Subcutaneous abdominal adipose tissue (tissue), 5 donors: ENCODE data around the gene MYNN.

Experiments used
- H3K27ac ChIP-seq: one replicate; pipeline ENCODE4 v1.7.0; 2013; ENCODE audit warnings: low read depth, mild to moderate bottlenecking, inconsistent platforms, low read length, moderate library complexity
- H3K27me3 ChIP-seq, 5 donors: one replicate each; pipeline ENCODE4 v1.7.0; 2013; ENCODE audit warnings: low read length in 5 of 5, inconsistent platforms in 1 of 5; ENCODE audit not compliant: control insufficient read depth in 5 of 5, insufficient read depth in 4 of 5
- H3K36me3 ChIP-seq, 5 donors: one replicate each; pipeline ENCODE4 v1.7.0; 2013; ENCODE audit warnings: low read length in 5 of 5; ENCODE audit not compliant: control insufficient read depth in 5 of 5, insufficient read depth in 5 of 5
- H3K4me1 ChIP-seq, 5 donors: one replicate each; pipeline ENCODE4 v1.7.0; 2013; ENCODE audit warnings: low read length in 5 of 5, mild to moderate bottlenecking in 3 of 5, moderate library complexity in 1 of 5; ENCODE audit not compliant: control insufficient read depth in 5 of 5, insufficient read depth in 5 of 5
- H3K4me3 ChIP-seq, 5 donors: one replicate each; pipeline ENCODE4 v1.7.0; 2013; ENCODE audit warnings: low read length in 5 of 5, low read depth in 1 of 5
- H3K9ac ChIP-seq, 5 donors: one replicate each; pipeline ENCODE4 v1.7.0; 2013; ENCODE audit warnings: low read length in 5 of 5, mild to moderate bottlenecking in 4 of 5, moderate library complexity in 3 of 5
- H3K9me3 ChIP-seq, 5 donors: one replicate each; pipeline ENCODE4 v1.7.0; 2013; ENCODE audit warnings: low read length in 5 of 5; ENCODE audit not compliant: control insufficient read depth in 5 of 5
- donor health status: healthy.
- donor health status: healthy.
- donor health status: healthy.
- donor health status: healthy.
- donor health status: healthy.

Gene MYNN

GRCh38 chr3:169822983-169823382 is 49.8 kb downstream of the MYNN start:
- Histone ChIP-seq H3K36me3 (no peaks in the 10 kb centered on the region), H3K4me3 (no peak overlapping the region), H3K9ac (no peak overlapping the region), H3K4me1 (no peaks in the 10 kb centered on the region), H3K27me3 (no peaks in the 10 kb centered on the region), H3K9me3 (no peaks in the 10 kb centered on the region), H3K27ac (no peak overlapping the region)

GRCh38 chr3:169825316-169825715 is 52.1 kb downstream of the MYNN start:
- Histone ChIP-seq H3K4me1 (peaks cover 0 to 14% (median 3%) of the 10 kb centered on the region in 5 donors), H3K27me3 (no peaks in the 10 kb centered on the region), H3K4me3 (no peak overlapping the region), H3K9me3 (no peaks in the 10 kb centered on the region), H3K36me3 (no peaks in the 10 kb centered on the region), H3K27ac (no peak overlapping the region), H3K9ac (no peak overlapping the region)

GRCh38 chr3:169827712-169828111 is 54.5 kb downstream of the MYNN start:
- H3K9ac ChIP-seq = no peak overlapping the region
- H3K4me1 ChIP-seq = peaks cover 0 to 14% (median 3%) of the 10 kb centered on the region in 5 donors
- H3K36me3 ChIP-seq = no peaks in the 10 kb centered on the region

GRCh38 chr3:169835533-169835932 is 62.3 kb downstream of the MYNN start:
- Histone ChIP-seq H3K27me3 (no peaks in the 10 kb centered on the region), H3K27ac (no peak overlapping the region), H3K4me1 (no peaks in the 10 kb centered on the region), H3K9me3 (no peaks in the 10 kb centered on the region), H3K36me3 (no peaks in the 10 kb centered on the region), H3K4me3 (no peak overlapping the region), H3K9ac (no peak overlapping the region)

More at GRCh38 chr3:169827712-169828111, 54.5 kb downstream of the MYNN start:
- Histone ChIP-seq H3K27ac (no peak overlapping the region), H3K4me3 (no peak overlapping the region), H3K27me3 (no peaks in the 10 kb centered on the region), H3K9me3 (no peaks in the 10 kb centered on the region)

GRCh38 chr3:169836078-169836941 is 63.1 kb downstream of the MYNN start:
- Histone ChIP-seq H3K27ac (no peak overlapping the region), H3K9ac (no peak overlapping the region), H3K4me1 (peaks cover 0 to 5% (median 0%) of the 10 kb centered on the region in 5 donors), H3K27me3 (no peaks in the 10 kb centered on the region), H3K4me3 (no peak overlapping the region), H3K9me3 (no peaks in the 10 kb centered on the region), H3K36me3 (no peaks in the 10 kb centered on the region)

- Histone ChIP-seq H3K36me3 (no peaks in the 10 kb centered on the region), H3K27ac (no peak overlapping the region), H3K4me3 (no peak overlapping the region), H3K4me1 (peaks cover 0 to 6% (median 0%) of the 10 kb centered on the region in 5 donors), H3K9me3 (no peaks in the 10 kb centered on the region), H3K9ac (no peak overlapping the region), H3K27me3 (no peaks in the 10 kb centered on the region)
Measured at GRCh38 chr3:169836942-169837275, 63.7 kb downstream of the MYNN start.

GRCh38 chr3:169838511-169839030 is 65.4 kb downstream of the MYNN start:
- Histone ChIP-seq H3K9me3 (no peaks in the 10 kb centered on the region), H3K4me1 (peaks cover 0 to 6% (median 0%) of the 10 kb centered on the region in 5 donors), H3K9ac (no peak overlapping the region), H3K27ac (no peak overlapping the region), H3K36me3 (no peaks in the 10 kb centered on the region), H3K27me3 (no peaks in the 10 kb centered on the region), H3K4me3 (no peak overlapping the region)
